GF-D8 (cell line): ENCODE measurements around the gene CDKAL1.
"Not testable (repeated sequence)": the region's sequence is repeated elsewhere in the genome, so short reads cannot be mapped to it uniquely, and the experiment has no call there.

Source experiments
- DNase-seq: peaks from one replicate; lab custom pipeline; 2025; lab: John Stamatoyannopoulos, UW

The CDKAL1 gene

DNA sequence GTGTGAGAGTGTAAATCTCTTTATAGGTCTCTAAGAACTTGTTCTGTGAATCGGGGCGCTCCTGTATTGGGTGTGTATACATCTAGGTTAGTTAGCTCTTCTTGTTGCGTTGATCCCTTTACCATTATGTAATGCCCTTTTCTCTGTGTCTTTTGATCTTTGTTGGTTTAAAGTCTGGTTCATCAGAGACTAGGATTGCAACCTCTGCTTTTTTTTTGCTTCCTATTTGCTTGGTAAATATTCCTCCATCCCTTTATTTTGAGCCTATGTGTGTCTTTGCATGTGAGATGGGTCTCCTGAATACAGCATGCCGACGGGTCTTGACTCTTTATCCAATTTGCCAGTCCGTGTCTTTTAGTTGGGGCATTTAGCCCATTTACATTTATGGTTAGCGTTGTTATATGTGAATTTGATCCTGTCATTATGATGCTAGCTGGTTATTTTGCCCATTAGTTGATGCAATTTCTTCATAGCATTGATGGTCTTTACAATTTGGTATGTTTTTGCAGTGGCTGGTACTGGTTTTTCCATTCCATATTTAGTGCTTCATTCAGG, 60.1 kb downstream of the CDKAL1 start:
- not testable (repeated sequence) for DNase-seq

DNA sequence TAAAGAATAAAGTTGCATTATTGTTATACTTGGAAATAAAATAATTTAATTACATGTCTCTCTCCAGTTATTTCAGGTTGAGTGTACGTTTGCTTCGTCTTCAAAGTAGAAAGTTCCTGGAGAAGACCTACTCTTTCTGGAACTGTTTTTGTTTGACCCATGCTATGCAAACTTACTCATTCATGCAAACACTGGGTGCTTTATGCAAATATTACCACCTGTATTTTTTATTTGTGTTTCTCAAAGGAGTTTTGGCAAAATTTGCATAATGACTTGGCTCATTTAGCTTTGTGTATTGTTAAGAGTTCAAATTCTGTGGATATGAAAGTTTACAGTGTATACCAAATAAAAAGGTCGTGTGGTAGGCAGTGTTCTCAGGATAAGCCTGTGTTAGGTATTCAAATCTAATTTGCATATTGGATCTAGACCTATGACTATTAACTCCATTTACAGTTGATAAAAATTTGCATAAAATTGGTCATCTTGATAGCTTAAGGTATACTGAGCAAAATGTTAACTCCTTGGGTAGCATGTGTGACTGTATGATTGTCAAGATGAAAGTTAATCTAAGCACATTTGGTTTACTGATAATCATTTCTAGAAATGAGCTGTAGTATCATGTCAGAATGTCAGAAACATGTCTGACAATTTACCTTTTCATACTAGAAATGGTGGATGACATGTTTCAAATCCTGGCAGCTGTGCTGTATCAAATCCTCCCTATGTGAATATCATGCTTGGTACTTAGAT, 65.2 kb downstream of the CDKAL1 start:
- DNase-seq, result no peak

DNA sequence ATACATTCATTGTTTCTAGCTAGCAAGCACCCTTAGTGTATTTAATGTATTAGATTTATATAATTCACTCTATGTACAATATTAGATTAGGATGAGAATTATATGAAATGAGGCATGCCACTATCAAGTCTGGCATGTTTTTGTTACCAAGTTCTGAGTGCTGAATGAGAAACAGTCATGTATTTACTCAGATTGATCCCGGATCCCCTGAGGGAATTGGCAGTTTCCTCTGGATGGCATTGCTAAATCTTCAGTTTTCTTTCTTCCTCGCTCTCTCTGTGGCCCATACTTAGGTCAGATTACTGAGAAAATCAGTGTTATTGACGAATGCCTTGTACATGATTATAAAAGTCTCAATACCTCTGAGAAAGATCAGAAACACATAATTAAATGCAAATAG, 66.6 kb downstream of the CDKAL1 start:
- DNase-seq, result no peak

DNA sequence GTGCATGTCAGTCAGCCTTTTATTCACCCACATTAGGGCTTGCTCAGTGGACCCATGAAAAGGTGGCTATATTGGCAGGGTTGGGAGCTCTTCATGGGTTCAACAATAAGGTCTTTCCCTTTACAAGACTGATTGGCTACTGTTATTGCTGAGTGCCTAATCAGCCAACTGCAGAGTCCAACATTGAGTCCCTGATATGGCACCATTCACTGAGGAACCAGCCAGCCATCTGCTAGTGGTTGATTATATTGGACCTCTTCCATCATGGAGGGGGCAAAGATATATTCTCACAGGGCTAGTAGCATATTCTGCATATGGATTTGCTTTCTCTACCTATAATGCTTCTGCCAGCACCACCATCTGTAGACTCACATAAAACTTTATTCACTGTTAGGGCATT, 69.9 kb downstream of the CDKAL1 start:
- DNase-seq, result no peak

DNA sequence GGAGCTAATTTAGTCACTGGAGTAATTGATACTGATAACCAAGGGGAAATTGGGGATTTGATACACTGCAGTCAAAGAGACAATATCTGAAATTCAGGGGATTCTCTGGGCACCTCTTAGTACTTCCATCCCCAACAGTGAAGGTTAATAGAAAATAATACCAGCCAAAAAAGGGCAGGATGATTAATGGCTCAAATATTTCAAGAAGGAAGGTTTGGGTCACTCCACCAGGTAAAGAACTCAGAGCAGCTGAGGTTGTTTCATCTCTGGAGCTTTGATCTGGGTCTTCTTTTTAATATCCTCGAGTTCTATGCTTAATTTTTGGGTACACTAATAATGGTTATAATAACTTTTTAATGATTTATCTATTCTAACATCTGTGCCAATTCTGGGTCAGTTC, 70.8 kb downstream of the CDKAL1 start:
- no peak for DNase-seq

DNA sequence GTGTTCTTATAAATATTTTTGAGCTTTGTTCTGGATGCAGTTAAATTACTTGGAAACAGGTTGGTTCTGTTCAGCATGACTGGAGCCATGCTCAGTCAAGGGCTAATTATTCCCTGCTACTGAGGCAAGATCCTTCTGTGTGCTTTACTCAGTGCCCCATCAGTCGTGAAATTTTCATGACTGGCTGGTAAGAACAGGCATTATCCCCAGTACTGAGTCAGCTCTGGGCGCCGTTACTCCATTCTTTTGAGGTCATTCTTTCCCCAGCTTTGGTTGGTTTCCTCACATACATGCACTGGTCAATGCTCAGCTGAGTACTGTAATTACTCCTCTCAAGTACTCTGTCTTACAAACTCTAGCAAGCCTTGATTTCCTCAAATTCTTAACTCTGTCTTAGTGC, 71.3 kb downstream of the CDKAL1 start:
- DNase-seq, result no peak

DNA sequence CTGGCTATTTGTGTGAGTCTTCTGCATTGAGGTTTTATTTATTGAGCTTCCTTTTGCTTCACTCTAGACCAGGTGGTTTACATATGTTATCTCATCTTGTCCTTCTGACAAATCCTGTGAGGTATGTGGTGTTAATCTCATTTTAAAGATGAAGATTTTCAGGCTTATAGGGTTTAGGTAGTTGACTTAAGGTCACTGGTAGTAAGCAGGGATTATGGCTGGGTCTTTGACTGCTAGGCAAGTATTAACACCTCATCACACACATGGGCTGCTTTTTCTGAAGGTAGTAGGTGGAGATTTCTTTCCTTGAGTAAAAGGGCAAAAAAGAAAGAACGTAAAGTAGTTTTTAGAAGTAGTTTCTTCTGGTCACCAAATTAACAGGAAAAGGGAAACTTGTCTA, 72.6 kb downstream of the CDKAL1 start:
- DNase-seq, result no peak

DNA sequence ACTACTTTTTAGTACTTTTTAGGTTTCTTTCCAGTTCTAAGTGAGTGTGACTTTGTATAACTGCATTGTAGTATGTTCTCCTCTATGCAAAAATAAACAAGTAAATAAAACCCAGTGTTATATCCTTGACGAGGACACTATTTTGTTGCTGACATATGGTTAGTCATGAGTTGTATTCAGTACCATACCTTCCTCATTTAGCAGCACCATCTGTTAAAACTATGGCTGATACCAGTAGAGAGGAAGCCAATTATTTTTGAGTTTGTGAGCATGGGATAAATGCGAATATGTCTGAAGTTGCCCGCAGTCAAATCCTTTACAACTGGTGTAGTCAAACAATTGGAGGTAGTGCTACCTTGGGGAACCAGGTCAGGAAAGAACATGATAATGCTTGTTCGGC, 74.1 kb downstream of the CDKAL1 start:
- no peak for DNase-seq

DNA sequence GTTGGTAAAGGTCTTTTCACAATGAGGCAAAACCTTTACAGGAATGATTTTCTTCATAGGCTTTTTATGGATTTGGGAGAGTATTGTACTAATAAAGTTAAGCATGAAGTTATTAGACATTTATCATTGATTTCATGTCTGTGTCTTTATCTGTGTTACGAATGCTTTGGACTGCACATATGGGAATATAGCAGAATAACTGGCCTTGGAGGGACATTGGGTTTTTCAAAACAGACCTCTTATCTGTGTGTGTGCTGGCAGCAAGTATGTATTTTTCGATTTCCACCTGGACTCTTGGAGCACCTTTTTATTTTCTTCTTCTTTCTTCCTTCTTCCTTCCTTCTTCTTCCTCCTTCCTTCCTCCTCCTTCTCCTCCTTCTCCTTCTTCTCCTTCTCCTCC, 74.6 kb downstream of the CDKAL1 start:
- no peak for DNase-seq

DNA sequence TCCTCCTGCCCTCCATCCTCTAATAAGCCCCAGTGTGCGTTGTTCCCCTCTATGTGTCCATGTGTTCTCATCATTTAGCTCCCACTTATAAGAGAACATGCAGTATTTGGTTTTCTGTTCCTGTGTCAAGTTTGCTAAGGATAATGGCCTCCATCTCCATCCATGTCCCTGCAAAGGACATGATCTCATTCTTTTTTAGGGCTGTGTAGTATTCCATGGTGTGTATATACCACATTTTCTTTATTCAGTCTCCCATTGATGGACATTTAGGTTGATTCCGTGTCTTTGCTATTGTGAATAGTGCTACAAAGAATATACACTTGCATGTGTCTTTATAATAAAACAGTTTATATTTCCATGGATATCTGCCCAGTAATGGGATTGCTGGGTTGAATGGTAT, 75.7 kb downstream of the CDKAL1 start:
- not testable (repeated sequence) for DNase-seq

DNA sequence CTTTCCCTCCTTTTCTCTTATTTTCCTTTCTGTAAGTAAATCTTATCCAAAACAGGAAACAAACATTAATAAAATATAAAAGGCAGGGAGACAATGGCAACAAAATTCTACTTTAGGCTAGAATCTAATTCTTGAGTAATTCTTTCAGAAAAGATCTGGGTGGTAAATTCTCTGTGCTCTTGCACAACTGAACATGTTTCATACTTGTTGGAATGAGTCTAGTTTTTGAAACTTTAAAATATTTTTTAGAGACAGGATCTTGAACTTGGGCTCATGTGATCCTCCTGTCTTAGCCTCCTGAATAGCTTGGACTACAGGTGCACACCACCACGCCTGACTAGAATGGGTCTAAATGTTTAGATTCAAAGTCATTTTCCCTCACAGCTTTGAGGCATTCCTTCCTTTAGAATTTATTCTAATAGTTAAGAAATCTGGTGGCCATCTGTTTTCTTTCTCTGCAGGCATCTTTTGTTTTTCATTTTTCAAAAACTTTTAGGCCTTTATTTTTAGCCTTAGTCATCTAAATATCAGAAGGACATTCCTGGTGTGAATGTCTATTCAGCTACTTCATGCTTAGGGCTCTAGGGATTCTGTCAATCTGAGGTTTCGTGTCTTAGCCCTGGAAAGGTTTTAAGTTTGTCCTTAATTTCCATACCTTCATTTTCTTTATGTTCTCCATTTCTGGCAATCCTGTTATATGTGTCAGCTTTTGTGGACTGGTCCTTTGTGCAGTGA, 76.5 kb downstream of the CDKAL1 start:
- no peak for DNase-seq

DNA sequence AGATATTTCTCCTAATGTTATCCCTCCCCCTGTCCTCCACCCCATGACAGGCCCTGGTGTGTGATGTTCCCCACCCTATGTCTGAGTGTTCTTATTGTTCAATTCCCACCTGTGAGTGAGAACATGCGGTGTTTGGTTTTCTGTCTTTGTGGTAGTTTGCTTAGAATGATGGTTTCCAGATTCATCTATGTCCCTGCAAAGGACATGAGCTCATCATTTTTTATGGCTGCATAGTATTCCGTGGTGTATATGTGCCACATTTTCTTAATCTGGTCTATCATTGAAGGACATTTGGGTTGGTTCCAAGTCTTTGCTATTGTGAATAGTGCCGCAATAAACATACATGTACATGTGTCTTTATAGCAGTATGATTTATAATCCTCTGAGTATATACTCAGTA, 83.3 kb downstream of the CDKAL1 start:
- DNase-seq, result not testable (repeated sequence)

DNA sequence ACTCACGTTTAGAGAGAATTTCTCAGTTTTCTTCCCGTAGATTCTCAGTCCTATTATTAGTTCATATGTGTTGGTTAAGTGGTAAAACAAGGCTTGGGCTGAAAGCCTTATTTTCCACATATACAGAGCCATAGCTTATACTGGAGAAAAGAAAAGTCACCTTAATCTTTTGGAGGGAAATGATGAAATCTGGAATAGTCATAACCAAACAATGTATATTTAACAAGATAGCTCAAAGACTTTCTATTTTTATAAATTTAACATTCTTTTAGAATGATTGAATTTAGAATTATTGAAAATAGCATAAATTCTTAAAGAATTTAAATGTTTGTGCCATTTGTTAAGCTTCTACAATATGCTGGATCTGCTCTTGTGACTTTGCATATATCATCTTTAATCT, 85.8 kb downstream of the CDKAL1 start:
- DNase-seq, result no peak

DNA sequence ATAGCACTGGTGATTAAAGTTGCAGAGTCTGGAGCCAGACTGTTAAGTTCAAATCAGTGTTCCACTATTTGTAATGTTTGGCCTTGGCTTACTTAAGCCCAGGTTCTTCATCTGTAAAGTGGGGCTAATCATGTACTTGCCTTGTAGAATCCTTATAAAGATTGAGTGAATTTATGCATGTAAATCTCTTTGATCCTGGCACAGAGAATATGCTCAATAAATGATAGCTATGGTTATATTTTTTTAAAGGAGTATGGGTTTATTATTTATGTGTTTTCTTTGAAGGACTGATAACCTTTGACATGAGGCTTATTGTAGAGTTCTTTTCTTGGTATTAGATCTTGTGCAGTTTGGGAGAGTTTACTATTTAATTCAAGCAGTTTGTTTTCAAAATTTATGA, 89.5 kb downstream of the CDKAL1 start:
- no peak for DNase-seq

DNA sequence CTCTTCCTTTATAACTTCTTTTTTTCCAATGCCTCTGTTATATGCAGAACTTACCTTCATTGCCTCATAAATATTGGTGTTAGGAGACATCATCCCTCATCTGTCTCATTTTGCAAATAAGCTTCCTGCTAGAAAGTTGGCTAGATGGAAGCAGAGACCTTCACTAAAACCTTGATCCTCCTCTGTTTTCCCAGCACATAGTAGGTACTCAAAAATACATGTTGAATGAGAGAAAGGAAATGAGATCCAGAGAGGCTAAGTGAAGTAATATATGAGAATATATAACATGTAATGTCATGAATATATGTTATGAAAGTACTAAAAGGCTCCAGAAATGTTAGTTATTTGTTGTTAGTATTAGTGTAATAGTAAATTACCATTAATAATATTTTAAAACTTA, 91.9 kb downstream of the CDKAL1 start:
- no peak for DNase-seq

DNA sequence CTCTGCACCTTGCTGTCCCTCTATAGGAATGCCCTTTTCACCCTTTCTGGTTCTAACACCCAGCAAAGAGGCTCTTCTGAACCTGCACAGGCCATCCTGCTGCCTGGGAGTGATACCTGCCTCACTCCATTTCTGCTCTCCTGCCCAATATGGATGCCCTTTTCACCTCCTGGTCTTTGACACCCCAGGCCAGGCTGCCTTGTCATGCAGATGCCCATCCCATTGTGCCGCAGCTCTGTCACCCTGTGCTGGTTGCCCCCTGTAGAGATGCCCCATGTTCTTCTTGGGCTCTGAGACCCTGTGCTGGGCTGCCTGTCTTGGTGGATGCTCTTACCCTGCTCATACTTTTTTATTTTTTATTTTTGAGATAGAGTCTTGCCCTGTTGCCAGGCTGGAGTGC, 95.3 kb downstream of the CDKAL1 start:
- DNase-seq, result no peak

DNA sequence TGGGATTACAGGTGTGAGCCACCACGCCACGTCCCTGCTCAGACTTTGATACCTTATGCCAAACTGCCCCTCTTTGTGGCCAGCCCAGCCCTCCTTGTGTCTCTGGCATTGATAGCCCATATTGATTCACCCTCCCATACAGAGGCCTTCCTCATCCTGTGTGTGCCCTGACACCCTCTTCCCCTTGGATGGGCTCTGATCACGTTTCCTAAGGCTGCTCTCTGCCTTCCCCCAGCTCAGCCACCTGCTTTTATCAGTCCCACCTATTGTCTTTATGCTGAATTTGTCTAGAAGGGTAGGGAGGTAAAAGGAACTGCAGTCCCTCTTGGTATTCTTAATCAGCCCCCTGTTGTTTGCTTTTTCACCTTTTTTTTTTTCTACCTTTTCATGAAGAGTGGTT, 95.9 kb downstream of the CDKAL1 start:
- DNase-seq, result no peak

DNA sequence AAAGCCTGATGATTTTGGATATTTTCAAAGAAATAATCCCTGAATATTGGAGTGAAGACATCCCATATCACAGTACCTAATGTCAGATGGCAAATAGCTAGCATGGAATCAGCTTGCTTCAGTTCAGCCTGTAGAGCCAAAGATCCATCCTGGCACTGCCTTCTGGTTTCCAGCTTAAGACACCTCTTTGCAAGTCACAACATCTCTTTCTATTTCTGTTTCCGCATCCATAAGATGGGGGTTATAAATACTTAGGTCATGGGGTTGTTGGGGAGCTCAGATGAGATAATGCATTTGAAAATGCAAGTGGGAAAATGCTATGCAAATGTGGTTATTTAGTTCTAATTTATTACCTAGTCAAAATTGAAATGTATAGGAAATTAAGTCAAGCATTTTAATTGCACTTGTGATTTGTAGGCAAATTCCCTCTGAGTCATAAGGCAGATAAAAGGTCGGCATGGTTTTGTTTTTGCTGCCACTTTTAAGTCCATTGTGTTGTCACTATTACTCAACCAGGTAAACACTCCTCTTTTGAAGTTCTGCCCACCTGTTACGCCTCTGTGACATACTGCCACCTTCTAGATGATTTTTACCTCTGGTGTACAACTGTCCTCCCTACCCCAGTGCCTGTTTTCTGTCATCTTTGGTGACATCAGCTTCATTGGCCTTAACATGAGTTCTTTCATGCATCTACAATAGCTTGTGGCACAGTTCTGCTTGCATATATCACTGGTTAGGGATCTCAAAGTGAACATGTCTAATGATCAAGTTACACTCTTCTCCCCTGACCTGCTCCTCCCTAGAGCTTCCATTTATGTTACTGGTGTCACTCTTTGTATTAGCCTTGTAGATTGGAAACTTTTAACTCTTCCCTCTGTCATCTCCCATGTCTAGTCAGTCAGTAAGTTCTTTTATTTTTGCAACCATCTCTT, 96.6 kb downstream of the CDKAL1 start:
- no peak for DNase-seq

DNA sequence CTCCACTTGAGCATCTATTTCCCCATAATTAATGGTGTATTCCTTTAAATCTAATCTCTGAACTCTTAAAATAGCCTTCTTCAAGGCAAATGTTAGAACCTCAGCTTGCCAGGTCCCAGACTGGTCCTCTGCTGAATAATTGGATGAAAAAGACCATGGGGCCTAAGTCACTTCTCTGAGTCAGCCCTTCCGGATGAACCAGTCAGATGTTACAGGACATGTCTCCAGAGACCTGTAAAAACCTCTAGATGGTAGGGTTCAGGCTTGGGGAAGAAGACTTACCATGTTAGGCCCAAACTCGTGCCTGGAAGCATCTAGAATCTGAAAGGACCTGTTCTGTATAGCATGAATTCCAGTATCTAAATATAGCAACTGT, 97.3 kb downstream of the CDKAL1 start:
- no peak for DNase-seq

DNA sequence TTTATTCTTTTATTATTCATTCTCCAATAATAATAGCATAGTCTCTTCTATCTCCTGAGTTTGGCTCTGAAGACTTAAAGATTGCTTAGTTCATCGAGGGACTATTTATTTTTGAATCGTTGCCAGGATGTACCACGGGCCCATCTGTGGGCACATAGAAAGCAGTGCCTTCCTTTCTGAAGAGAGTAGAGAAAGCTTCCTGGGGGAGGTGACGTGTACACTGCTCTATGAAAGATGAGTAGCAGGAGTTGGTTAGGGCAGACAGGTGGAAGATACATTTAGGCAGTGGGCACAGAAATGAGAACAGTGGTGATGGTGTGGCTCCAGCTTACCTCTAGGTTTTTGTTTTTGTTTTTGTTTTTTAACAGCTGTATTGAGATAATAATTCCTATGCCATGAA, 98.4 kb downstream of the CDKAL1 start:
- no peak for DNase-seq

DNA sequence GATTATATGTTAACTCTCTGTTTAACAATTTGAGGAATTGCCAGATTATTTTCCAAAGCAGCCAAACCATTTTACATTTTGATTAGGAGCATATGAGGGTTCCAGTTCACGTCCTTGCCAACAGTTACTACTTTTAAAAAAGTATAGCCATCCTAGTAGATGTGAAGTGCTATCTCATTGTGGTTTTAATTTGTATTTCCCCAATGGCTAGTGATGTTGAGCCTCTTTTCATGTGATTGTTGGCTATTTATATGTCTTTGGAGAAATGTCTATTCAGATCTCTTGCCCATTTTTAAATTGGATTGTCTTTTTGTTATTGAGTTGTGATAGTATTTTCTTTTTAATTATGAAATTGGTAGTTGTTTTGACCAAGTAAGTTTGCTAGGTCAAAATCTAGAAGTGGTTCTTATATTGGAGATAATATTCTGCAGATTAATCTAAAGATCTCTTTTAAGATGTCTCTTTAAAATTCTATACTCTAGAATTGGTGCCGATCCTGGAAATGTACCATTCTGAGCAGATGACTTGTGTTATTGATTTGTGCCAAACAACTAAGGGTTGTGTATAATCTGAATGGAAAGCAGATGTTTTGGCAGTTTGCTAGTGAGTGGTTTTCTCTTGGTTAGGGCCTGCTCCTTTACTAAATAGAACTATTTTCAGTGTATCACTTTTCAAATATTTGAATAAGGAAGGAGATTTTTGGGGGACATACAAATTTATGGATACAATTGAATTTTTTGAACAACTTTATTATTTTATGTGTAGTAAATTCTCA, 99.5 kb downstream of the CDKAL1 start:
- no peak for DNase-seq

DNA sequence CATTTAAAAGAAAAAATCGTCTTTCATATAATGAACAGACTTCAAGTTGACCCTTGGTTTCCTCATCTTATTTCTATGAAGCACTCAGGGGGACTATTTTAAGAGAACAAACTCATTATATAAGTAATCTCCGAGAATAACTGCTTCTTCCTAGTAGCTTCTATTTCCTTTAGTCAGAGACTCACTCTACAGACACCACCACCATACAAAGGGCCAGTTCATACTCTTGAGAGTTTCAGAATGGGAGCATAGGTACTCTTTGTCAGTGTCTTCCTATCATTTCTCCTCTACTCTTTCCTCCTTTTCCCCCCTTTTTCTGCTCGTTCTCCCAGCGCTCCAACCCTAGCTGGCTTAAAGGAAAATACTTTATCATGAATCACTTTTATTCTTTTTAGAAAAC, 104.9 kb downstream of the CDKAL1 start:
- DNase-seq, result no peak
